IMR-90 (cell line): ENCODE data around the gene MAB21L3. TPM values are rescaled to one million over a fixed set of nuclear protein-coding genes. Genes with fewer than 3 reads are reported as not detected.

Experiments used
- ATAC-seq: fragments of 200-7000 bp; cut with Tn5 transposase; 2 replicates; pipeline ENCODE4 v1.9.1; 2020; ENCODE audit warnings: low read depth, mild to moderate bottlenecking, moderate library complexity
- BruUV-seq: library from RNA; stranded (reverse); fragments of 400-500 nt; replicated peaks from 2 replicates; lab custom pipeline; 2021; lab: Mats Ljungman, UMichigan
- CTCF ChIA-PET: fragments of 300-600 bp; formaldehyde crosslinking; extraction: SDS; loops from one replicate; lab custom pipeline; 2021; ENCODE audit warnings: antibody characterized with exemption; lab: Yijun Ruan, JAX
- POLR2A ChIA-PET: fragments of 300-600 bp; sonication (Branson Sonifier 250); formaldehyde crosslinking; loops from one replicate; lab custom pipeline; 2022; ENCODE audit warnings: antibody characterized with exemption; ENCODE audit not compliant: unreplicated experiment; lab: Charles Lee
- DNase-seq: peaks from one replicate; pipeline ENCODE4 v3.0.0; 2013
- H2AFZ ChIP-seq: replicated peaks from 2 replicates; pipeline ENCODE3; 2013; ENCODE audit warnings: low read length, mild to moderate bottlenecking; ENCODE audit not compliant: poor library complexity
- H2AK5ac ChIP-seq: 2 replicates; pipeline ENCODE4 v1.6.1; 2013; ENCODE audit warnings: low read depth, low read length, inconsistent platforms
- H2AK9ac ChIP-seq: replicated peaks from 2 replicates; pipeline ENCODE3; 2013; ENCODE audit warnings: mild to moderate bottlenecking, low read depth, low read length, moderate library complexity; ENCODE audit not compliant: poor library complexity
- H2BK120ac ChIP-seq: 2 replicates; pipeline ENCODE4 v1.6.1; 2013; ENCODE audit warnings: low read depth, low read length, inconsistent platforms
- H2BK15ac ChIP-seq: 3 replicates; pipeline ENCODE4 v1.6.1; 2013; ENCODE audit warnings: low read depth, low read length, inconsistent platforms
- H2BK20ac ChIP-seq: 2 replicates; pipeline ENCODE4 v1.6.1; 2013; ENCODE audit warnings: low read depth, mild to moderate bottlenecking, inconsistent platforms, low read length, moderate library complexity
- H2BK5ac ChIP-seq: 2 replicates; pipeline ENCODE4 v1.6.1; 2013; ENCODE audit warnings: mild to moderate bottlenecking, low read depth, low read length, inconsistent platforms; ENCODE audit not compliant: poor library complexity, severe bottlenecking
- H3K14ac ChIP-seq: replicated peaks from 2 replicates; pipeline ENCODE4 v1.6.1; 2013; ENCODE audit warnings: low read depth, low read length, inconsistent platforms
- H3K18ac ChIP-seq: 2 replicates; pipeline ENCODE4 v1.6.1; 2013; ENCODE audit warnings: low read depth, low read length, control low read depth
- H3K23ac ChIP-seq: 2 replicates; pipeline ENCODE4 v1.6.1; 2013; ENCODE audit warnings: low read depth, low read length, inconsistent platforms
- H3K27ac ChIP-seq: 2 replicates; pipeline ENCODE4 v1.5.1; 2013; ENCODE audit warnings: mild to moderate bottlenecking, control low read depth, low read length; ENCODE audit not compliant: insufficient read depth
- H3K27me3 ChIP-seq: 2 replicates; pipeline ENCODE4 v1.6.1; 2013; ENCODE audit warnings: low read length; ENCODE audit not compliant: control insufficient read depth, insufficient read depth
- H3K36me3 ChIP-seq: 2 replicates; pipeline ENCODE4 v1.6.1; 2013; ENCODE audit warnings: low read length, mixed read lengths; ENCODE audit not compliant: control insufficient read depth, insufficient read depth
- H3K4ac ChIP-seq: 2 replicates; pipeline ENCODE4 v1.6.1; 2013; ENCODE audit warnings: low read depth, low read length, inconsistent platforms
- H3K4me1 ChIP-seq: 2 replicates; pipeline ENCODE4 v1.6.1; 2013; ENCODE audit warnings: low read length, mixed read lengths; ENCODE audit not compliant: control insufficient read depth, insufficient read depth
- H3K4me2 ChIP-seq: 2 replicates; pipeline ENCODE4 v1.6.1; 2013; ENCODE audit warnings: low read depth, mild to moderate bottlenecking, control low read depth, low read length, moderate library complexity
- H3K4me3 ChIP-seq: 2 replicates; pipeline ENCODE4 v1.5.1; 2013; ENCODE audit warnings: low read depth, mild to moderate bottlenecking, control low read depth, low read length, moderate library complexity; ENCODE audit not compliant: insufficient read depth
- H3K56ac ChIP-seq: 2 replicates; pipeline ENCODE4 v1.6.1; 2013; ENCODE audit warnings: low read length, inconsistent platforms; ENCODE audit not compliant: insufficient read depth; ENCODE audit errors: extremely low read depth
- H3K79me1 ChIP-seq, 2 experiments: 2 replicates each; pipeline ENCODE4 v1.6.1; 2013; ENCODE audit warnings: low read length in 2 of 2, inconsistent platforms in 1 of 2, low read depth in 1 of 2
- H3K9ac ChIP-seq: 2 replicates; pipeline ENCODE4 v1.6.1; 2013; ENCODE audit warnings: low read depth, low read length, control low read depth
- H3K9me1 ChIP-seq: 2 replicates; pipeline ENCODE4 v1.6.1; 2013; ENCODE audit warnings: low read length, inconsistent platforms; ENCODE audit not compliant: insufficient read depth
- H3K9me3 ChIP-seq: 2 replicates; pipeline ENCODE4 v1.6.1; 2013; ENCODE audit warnings: low read length; ENCODE audit not compliant: control insufficient read depth, insufficient read depth
- H4K20me1 ChIP-seq: 2 replicates; pipeline ENCODE4 v1.6.1; 2013; ENCODE audit warnings: low read length, inconsistent platforms; ENCODE audit not compliant: insufficient read depth
- H4K5ac ChIP-seq: 2 replicates; pipeline ENCODE4 v1.6.1; 2013; ENCODE audit warnings: mild to moderate bottlenecking, low read depth, low read length, control low read depth
- H4K8ac ChIP-seq, 2 experiments: 2 replicates each; pipeline ENCODE4 v1.6.1; 2013; ENCODE audit warnings: low read depth in 2 of 2, low read length in 2 of 2, control low read depth in 1 of 2, inconsistent platforms in 1 of 2
- H4K91ac ChIP-seq: 2 replicates; pipeline ENCODE4 v1.6.1; 2013; ENCODE audit warnings: low read depth, low read length, inconsistent platforms; ENCODE audit not compliant: insufficient read depth
- BHLHE40 ChIP-seq: fragments of 150-350 bp; IDR thresholded peaks from 2 replicates; pipeline ENCODE4 v1.6.1; 2016; ENCODE audit warnings: mild to moderate bottlenecking, low read depth, low read length
- CHD1 ChIP-seq: IDR thresholded peaks from 2 replicates; pipeline ENCODE4 v1.6.1; 2012; ENCODE audit warnings: low read depth, low read length, improper control_type of control experiment
- MAFK ChIP-seq: IDR thresholded peaks from 2 replicates; pipeline ENCODE4 v1.6.1; 2012; ENCODE audit warnings: low read depth, low read length, improper control_type of control experiment
- MAZ ChIP-seq: IDR thresholded peaks from 2 replicates; pipeline ENCODE4 v1.6.1; 2012; ENCODE audit warnings: low read depth, mild to moderate bottlenecking, low read length, improper control_type of control experiment, moderate library complexity, borderline replicate concordance
- POLR2A ChIP-seq: IDR thresholded peaks from 2 replicates; pipeline ENCODE4 v1.6.1; 2012; ENCODE audit warnings: mild to moderate bottlenecking, low read depth, low read length
- RAD21 ChIP-seq: IDR thresholded peaks from 2 replicates; pipeline ENCODE4 v1.6.1; 2012; ENCODE audit warnings: low read length, improper control_type of control experiment
- WGBS, 2 experiments: methylation state at CpG; one replicate each; pipeline versions ENCODE4 v1.1.5 to v1.1.7; 2013; ENCODE audit warnings: missing lambda C conversion rate in 2 of 2; ENCODE audit not compliant: insufficient read length in 1 of 2; ENCODE audit errors: extremely low coverage in 2 of 2; 5-methylcytosine and 5-hydroxymethylcytosine counted together
- dilution Hi-C: fragments of 300-500 bp; cut with HindIII; formaldehyde crosslinking; loops from one replicate; pipeline ENCODE4 v1.14.3; 2018; ENCODE audit warnings: low sequenced_read_pairs; ENCODE audit not compliant: unreplicated experiment
- in situ Hi-C: fragments of 300-500 bp; cut with MboI; formaldehyde crosslinking; loops from 3 replicates; pipeline ENCODE4 v1.14.3; 2019; ENCODE audit warnings: low sequenced_read_pairs, inconsistent platforms, mixed read lengths
- intact Hi-C: fragments of 100-400 bp; cut with micrococcal nuclease; formaldehyde crosslinking; loops from 2 replicates; pipeline ENCODE4 v1.10.0; 2022
- polyA plus RNA-seq, 3 experiments: library from polyadenylated mRNA; depleted of rRNA; stranded (reverse); fragments of >200 nt; gene quantifications; 2 replicates each; pipeline ENCODE4 v1.2.3, GENCODE V29; 2012; ENCODE audit warnings: low replicate concordance in 1 of 3
- total RNA-seq: library from RNA; depleted of rRNA; stranded (reverse); fragments of >200 nt; gene quantifications from 2 replicates; pipeline ENCODE4 v1.2.3, GENCODE V29; 2012
- TF ChIP-seq, protein P1 (sequence below): conservative IDR thresholded peaks from 2 replicates; pipeline ENCODE4 v1.5.1; 2012; ENCODE audit warnings: mild to moderate bottlenecking, low read depth, low read length, improper control_type of control experiment

MAB21L3 gene
- total and polyA plus RNA-seq, 2 of the 4 experiments (the other 2 are of a cell fraction): not detected

DNA sequence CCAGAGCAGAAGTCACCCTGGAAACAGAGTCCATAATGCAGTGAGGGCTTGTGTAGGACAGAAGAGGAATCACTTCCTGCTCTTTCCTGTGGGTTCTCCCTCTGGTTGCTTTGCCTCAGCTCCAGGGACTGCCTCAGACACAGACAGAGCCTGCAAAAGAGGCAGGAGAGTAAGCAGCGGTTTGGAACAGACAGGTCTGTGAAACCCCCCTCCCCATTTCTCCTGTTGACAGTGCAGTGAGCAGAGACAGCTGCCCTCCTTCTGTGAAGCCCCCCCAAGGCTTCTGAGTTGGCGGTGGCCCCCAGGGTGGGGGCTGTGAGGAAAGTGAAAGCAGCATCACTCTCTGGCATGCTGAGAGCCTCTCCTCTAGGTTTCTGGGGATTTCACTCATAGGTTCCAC, 53.0 kb downstream of the MAB21L3 start:
- DNase-seq: no peak
- no peak overlapping the region for H3K4ac ChIP-seq
- no peak overlapping the region for H3K18ac ChIP-seq
- 0 out of 2 replicates have a peak overlapping the region, but pooled peaks have one; percentile 17 for H3K4me3 ChIP-seq
- TF ChIP-seq, protein P1, sequence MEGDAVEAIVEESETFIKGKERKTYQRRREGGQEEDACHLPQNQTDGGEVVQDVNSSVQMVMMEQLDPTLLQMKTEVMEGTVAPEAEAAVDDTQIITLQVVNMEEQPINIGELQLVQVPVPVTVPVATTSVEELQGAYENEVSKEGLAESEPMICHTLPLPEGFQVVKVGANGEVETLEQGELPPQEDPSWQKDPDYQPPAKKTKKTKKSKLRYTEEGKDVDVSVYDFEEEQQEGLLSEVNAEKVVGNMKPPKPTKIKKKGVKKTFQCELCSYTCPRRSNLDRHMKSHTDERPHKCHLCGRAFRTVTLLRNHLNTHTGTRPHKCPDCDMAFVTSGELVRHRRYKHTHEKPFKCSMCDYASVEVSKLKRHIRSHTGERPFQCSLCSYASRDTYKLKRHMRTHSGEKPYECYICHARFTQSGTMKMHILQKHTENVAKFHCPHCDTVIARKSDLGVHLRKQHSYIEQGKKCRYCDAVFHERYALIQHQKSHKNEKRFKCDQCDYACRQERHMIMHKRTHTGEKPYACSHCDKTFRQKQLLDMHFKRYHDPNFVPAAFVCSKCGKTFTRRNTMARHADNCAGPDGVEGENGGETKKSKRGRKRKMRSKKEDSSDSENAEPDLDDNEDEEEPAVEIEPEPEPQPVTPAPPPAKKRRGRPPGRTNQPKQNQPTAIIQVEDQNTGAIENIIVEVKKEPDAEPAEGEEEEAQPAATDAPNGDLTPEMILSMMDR: no peak
- no peak for TF ChIP-seq MAFK
- no peak for TF ChIP-seq CHD1
- TF ChIP-seq BHLHE40: no peak
- no peak for TF ChIP-seq RAD21
- TF ChIP-seq POLR2A: no peak
- TF ChIP-seq MAZ: no peak
- H3K4me1 ChIP-seq: no peaks in the 10 kb centered on the region
- ATAC-seq: no peak
- no peak overlapping the region for H4K5ac ChIP-seq
- H2BK5ac ChIP-seq: no peak overlapping the region
- H3K36me3 ChIP-seq: no peaks in the 10 kb centered on the region
- intact Hi-C loops: no loop called here
- H3K79me1 ChIP-seq: no peaks in the 10 kb centered on the region
- no peak overlapping the region for H3K9ac ChIP-seq
- no peak overlapping the region for H2BK15ac ChIP-seq
- H3K27me3 ChIP-seq: peaks cover 19% of the 10 kb centered on the region
- H3K56ac ChIP-seq: no peak overlapping the region
- no peak overlapping the region for H2AK5ac ChIP-seq
- ChIA-PET CTCF (interaction anchor here (0.6 kb wide), 1 partner anchor 12 kb away, joined by 3 read pairs; no protein-coding TSS in a partner anchor), POLR2A (no interaction called here)
- H3K4me2 ChIP-seq: no peak overlapping the region; the same call in 1 of the 2 replicates
- no peaks in the 10 kb centered on the region for H4K20me1 ChIP-seq
- no peak overlapping the region for H3K14ac ChIP-seq
- H2BK120ac ChIP-seq: no peak overlapping the region
- H4K8ac ChIP-seq: no peak overlapping the region
- H3K23ac ChIP-seq: no peak overlapping the region
- no CpG with 5 or more reads among the region's 2 CpGs for WGBS, 2 experiments
- no TSS peak for BruUV-seq
- in situ Hi-C loops: no loop called here
- H2BK20ac ChIP-seq: no peak overlapping the region
- H4K91ac ChIP-seq: no peak overlapping the region
- dilution Hi-C loops: no loop called here
- no peak overlapping the region for H3K27ac ChIP-seq
- H2AFZ ChIP-seq: no peak overlapping the region
- H3K9me1 ChIP-seq: no peaks in the 10 kb centered on the region
- H2AK9ac ChIP-seq: no peak overlapping the region
- no peaks in the 10 kb centered on the region for H3K9me3 ChIP-seq
